Activated naive CD4-positive, alpha-beta T cell treated with anti-CD3 and anti-CD28 coated beads, Interleukin-2, amount 50 U/mL, for 24 hours (primary cell): ENCODE data around the gene CSE1L.
"Not testable (repeated sequence)": the region's sequence is repeated elsewhere in the genome, so short reads cannot be mapped to it uniquely, and the experiment has no call there.

Experiments
- H3K27ac Mint-ChIP-seq: one replicate; pipeline ENCODE4 v1.8.0; 2021; ENCODE audit warnings: mild to moderate bottlenecking, mixed read lengths
- H3K27me3 Mint-ChIP-seq: one replicate; pipeline ENCODE4 v1.8.0; 2021; ENCODE audit warnings: mixed read lengths
- H3K36me3 Mint-ChIP-seq: one replicate; pipeline ENCODE4 v1.8.0; 2021; ENCODE audit warnings: mixed read lengths
- H3K4me1 Mint-ChIP-seq: one replicate; pipeline ENCODE4 v1.8.0; 2021; ENCODE audit warnings: mixed read lengths
- H3K4me3 Mint-ChIP-seq: one replicate; pipeline ENCODE4 v1.8.0; 2021; ENCODE audit warnings: mild to moderate bottlenecking, mixed read lengths
- H3K9me3 Mint-ChIP-seq: one replicate; pipeline ENCODE4 v1.8.0; 2021; ENCODE audit warnings: mixed read lengths

Gene CSE1L

GRCh38 chr20:49043000-49043399 lies 3.1 kb upstream of the CSE1L start:
- H3K9me3 Mint-ChIP-seq: no peaks in the 10 kb centered on the region
- H3K36me3 Mint-ChIP-seq: peaks cover 5% of the 10 kb centered on the region
- H3K4me3 Mint-ChIP-seq: no peak overlapping the region
- peaks cover 33% of the 10 kb centered on the region for H3K4me1 Mint-ChIP-seq
- H3K27me3 Mint-ChIP-seq: no peaks in the 10 kb centered on the region
- no peak overlapping the region for H3K27ac Mint-ChIP-seq

GRCh38 chr20:49045440-49046086 lies 549 bp upstream of the CSE1L start:
- Mint-ChIP-seq H3K27ac (peak overlapping the region; percentile 99), H3K4me3 (peak overlapping the region; percentile 97), H3K36me3 (peaks cover 11% of the 10 kb centered on the region), H3K4me1 (peaks cover 35% of the 10 kb centered on the region), H3K27me3 (no peaks in the 10 kb centered on the region), H3K9me3 (no peaks in the 10 kb centered on the region)

GRCh38 chr20:49052334-49052733 lies 6.2 kb downstream of the CSE1L start:
- H3K27me3 Mint-ChIP-seq: no peaks in the 10 kb centered on the region
- H3K4me3 Mint-ChIP-seq: peak overlapping the region; percentile 53
- H3K36me3 Mint-ChIP-seq: peaks cover 15% of the 10 kb centered on the region
- peaks cover 68% of the 10 kb centered on the region for H3K4me1 Mint-ChIP-seq
- H3K27ac Mint-ChIP-seq: peak overlapping the region; percentile 84
- H3K9me3 Mint-ChIP-seq: no peaks in the 10 kb centered on the region

GRCh38 chr20:49054056-49054643 lies 8.0 kb downstream of the CSE1L start:
- Mint-ChIP-seq H3K27me3 (no peaks in the 10 kb centered on the region), H3K4me3 (no peak overlapping the region), H3K36me3 (peaks cover 6% of the 10 kb centered on the region), H3K27ac (no peak overlapping the region), H3K9me3 (no peaks in the 10 kb centered on the region), H3K4me1 (peaks cover 53% of the 10 kb centered on the region)

GRCh38 chr20:49063279-49063678 lies 17.2 kb downstream of the CSE1L start:
- H3K9me3 Mint-ChIP-seq: no peaks in the 10 kb centered on the region
- no peak overlapping the region for H3K27ac Mint-ChIP-seq
- peaks cover 11% of the 10 kb centered on the region for H3K4me1 Mint-ChIP-seq
- H3K27me3 Mint-ChIP-seq: no peaks in the 10 kb centered on the region
- H3K4me3 Mint-ChIP-seq: no peak overlapping the region
- H3K36me3 Mint-ChIP-seq: peaks cover 6% of the 10 kb centered on the region

- Mint-ChIP-seq H3K27ac (peak overlapping the region; percentile 12), H3K4me1 (peaks cover 8% of the 10 kb centered on the region), H3K9me3 (no peaks in the 10 kb centered on the region), H3K36me3 (peaks cover 10% of the 10 kb centered on the region), H3K27me3 (no peaks in the 10 kb centered on the region), H3K4me3 (no peak overlapping the region)
Observed at GRCh38 chr20:49074521-49074920, 28.4 kb downstream of the CSE1L start.

- Mint-ChIP-seq H3K4me1 (peaks cover 5% of the 10 kb centered on the region), H3K36me3 (peaks cover 11% of the 10 kb centered on the region), H3K27ac (no peak overlapping the region), H3K9me3 (no peaks in the 10 kb centered on the region), H3K27me3 (no peaks in the 10 kb centered on the region), H3K4me3 (no peak overlapping the region)
Observed at GRCh38 chr20:49078310-49078709, 32.2 kb downstream of the CSE1L start.

- not testable (repeated sequence) for H3K27me3 Mint-ChIP-seq, H3K4me3 Mint-ChIP-seq, H3K27ac Mint-ChIP-seq, H3K9me3 Mint-ChIP-seq, H3K36me3 Mint-ChIP-seq, H3K4me1 Mint-ChIP-seq
Observed at GRCh38 chr20:49082295-49082694, 36.2 kb downstream of the CSE1L start.

- no peak overlapping the region for H3K4me3 Mint-ChIP-seq
- H3K27me3 Mint-ChIP-seq: no peaks in the 10 kb centered on the region
- no peaks in the 10 kb centered on the region for H3K9me3 Mint-ChIP-seq
- H3K36me3 Mint-ChIP-seq: peaks cover 13% of the 10 kb centered on the region
- no peaks in the 10 kb centered on the region for H3K4me1 Mint-ChIP-seq
- no peak overlapping the region for H3K27ac Mint-ChIP-seq
Observed at GRCh38 chr20:49091104-49091503, 45.0 kb downstream of the CSE1L start.

- Mint-ChIP-seq H3K9me3 (no peaks in the 10 kb centered on the region), H3K36me3 (peaks cover 16% of the 10 kb centered on the region)
Observed at GRCh38 chr20:49091762-49092161, 45.6 kb downstream of the CSE1L start.

GRCh38 chr20:49096203-49096730 lies 50.2 kb downstream of the CSE1L start:
- Mint-ChIP-seq H3K27me3 (no peaks in the 10 kb centered on the region), H3K4me3 (no peak overlapping the region), H3K36me3 (peaks cover 22% of the 10 kb centered on the region), H3K27ac (no peak overlapping the region), H3K4me1 (peaks cover 12% of the 10 kb centered on the region), H3K9me3 (no peaks in the 10 kb centered on the region)

More at GRCh38 chr20:49091762-49092161, 45.6 kb downstream of the CSE1L start:
- H3K27me3 Mint-ChIP-seq: no peaks in the 10 kb centered on the region
- H3K4me3 Mint-ChIP-seq: no peak overlapping the region
- no peaks in the 10 kb centered on the region for H3K4me1 Mint-ChIP-seq
- H3K27ac Mint-ChIP-seq: no peak overlapping the region

- no peak overlapping the region for H3K4me3 Mint-ChIP-seq
- no peak overlapping the region for H3K27ac Mint-ChIP-seq
- H3K9me3 Mint-ChIP-seq: no peaks in the 10 kb centered on the region
- H3K36me3 Mint-ChIP-seq: peaks cover 29% of the 10 kb centered on the region
- no peaks in the 10 kb centered on the region for H3K27me3 Mint-ChIP-seq
- peaks cover 18% of the 10 kb centered on the region for H3K4me1 Mint-ChIP-seq
Observed at GRCh38 chr20:49097159-49097558, 51.0 kb downstream of the CSE1L start.

- no peaks in the 10 kb centered on the region for H3K9me3 Mint-ChIP-seq
- H3K27me3 Mint-ChIP-seq: no peaks in the 10 kb centered on the region
- no peak overlapping the region for H3K27ac Mint-ChIP-seq
- H3K4me3 Mint-ChIP-seq: no peak overlapping the region
- peaks cover 18% of the 10 kb centered on the region for H3K4me1 Mint-ChIP-seq
- H3K36me3 Mint-ChIP-seq: peaks cover 29% of the 10 kb centered on the region
Observed at GRCh38 chr20:49098136-49098535, 52.0 kb downstream of the CSE1L start.

- Mint-ChIP-seq H3K27ac (no peak overlapping the region), H3K9me3 (no peaks in the 10 kb centered on the region), H3K27me3 (no peaks in the 10 kb centered on the region), H3K4me3 (no peak overlapping the region), H3K36me3 (peaks cover 27% of the 10 kb centered on the region), H3K4me1 (peaks cover 18% of the 10 kb centered on the region)
Observed at GRCh38 chr20:49099011-49099410, 52.9 kb downstream of the CSE1L start.

GRCh38 chr20:49100292-49100691 lies 54.2 kb downstream of the CSE1L start:
- H3K9me3 Mint-ChIP-seq, H3K4me3 Mint-ChIP-seq, H3K27me3 Mint-ChIP-seq: not testable (repeated sequence)
- Mint-ChIP-seq H3K27ac (peak overlapping the region; percentile 65), H3K36me3 (peaks cover 18% of the 10 kb centered on the region), H3K4me1 (peaks cover 18% of the 10 kb centered on the region)

- Mint-ChIP-seq H3K36me3 (peaks cover 18% of the 10 kb centered on the region), H3K27ac (no peak overlapping the region), H3K4me1 (peaks cover 18% of the 10 kb centered on the region), H3K4me3 (peak overlapping the region; percentile 23), H3K27me3 (no peaks in the 10 kb centered on the region), H3K9me3 (no peaks in the 10 kb centered on the region)
Observed at GRCh38 chr20:49100972-49101371, 54.9 kb downstream of the CSE1L start.
